Neural cell (in vitro differentiated cells): ENCODE results near the gene DUT. TPM values are rescaled to one million over a fixed set of nuclear protein-coding genes. Genes with fewer than 3 reads are reported as not detected.

Experiments used
- H2AFZ ChIP-seq: fragments of 200-600, 300-800 bp; sonication (generic), shearing (Covaris generic); 2 replicates; pipeline ENCODE4 v1.6.0; 2014; ENCODE audit warnings: low read depth, mild to moderate bottlenecking, antibody characterized with exemption, low read length, moderate library complexity
- H3F3A ChIP-seq: fragments of 200-600 bp; shearing (Covaris generic); 2 replicates; pipeline ENCODE4 v1.6.1; 2016; ENCODE audit warnings: mild to moderate bottlenecking, moderate library complexity, mixed read lengths, antibody characterized with exemption, low read length; ENCODE audit not compliant: insufficient read depth, poor library complexity, severe bottlenecking
- H3K27ac ChIP-seq: fragments of 200-600, 300-800 bp; sonication (generic), shearing (Covaris generic); 2 replicates; pipeline ENCODE4 v1.5.1; 2014; ENCODE audit warnings: mild to moderate bottlenecking, low read length, moderate library complexity
- H3K27me3 ChIP-seq: fragments of 300-800, 200-600 bp; sonication (generic), shearing (Covaris generic); 2 replicates; pipeline ENCODE4 v1.6.0; 2014; ENCODE audit warnings: mild to moderate bottlenecking, low read depth, low read length, moderate library complexity; ENCODE audit not compliant: insufficient read depth
- H3K36me3 ChIP-seq: fragments of 300-800, 200-600 bp; sonication (generic), shearing (Covaris generic); 2 replicates; pipeline ENCODE4 v1.5.1; 2014; ENCODE audit warnings: mild to moderate bottlenecking, antibody characterized with exemption, low read length, moderate library complexity; ENCODE audit not compliant: insufficient read depth
- H3K4me2 ChIP-seq: fragments of 300-800, 200-600 bp; sonication (generic), shearing (Covaris generic); 2 replicates; pipeline ENCODE4 v1.6.0; 2014; ENCODE audit warnings: mild to moderate bottlenecking, low read length
- H3K4me3 ChIP-seq: fragments of 300-800, 200-600 bp; sonication (generic), shearing (Covaris generic); 2 replicates; pipeline ENCODE4 v1.5.1; 2014; ENCODE audit warnings: mild to moderate bottlenecking, low read length, moderate library complexity
- H3K79me2 ChIP-seq: fragments of 200-600 bp; shearing (Covaris generic); replicated peaks from 2 replicates; pipeline ENCODE4 v1.6.0; 2014; ENCODE audit warnings: mild to moderate bottlenecking, low read length, moderate library complexity; ENCODE audit not compliant: insufficient read depth
- H3K9ac ChIP-seq: fragments of 300-800, 200-600 bp; sonication (generic), shearing (Covaris generic); 2 replicates; pipeline ENCODE4 v1.6.1; 2016; ENCODE audit warnings: mild to moderate bottlenecking, low read length, mixed read lengths
- H3K9me2 ChIP-seq: fragments of 200-600 bp; shearing (Covaris generic); 2 replicates; pipeline ENCODE4 v1.6.1; 2016; ENCODE audit warnings: mild to moderate bottlenecking, low read length, mixed read lengths; ENCODE audit not compliant: insufficient read depth
- H3K9me3 ChIP-seq: fragments of 200-600, 300-800 bp; sonication (generic), shearing (Covaris generic); 2 replicates; pipeline ENCODE4 v1.6.1; 2016; ENCODE audit warnings: mild to moderate bottlenecking, mixed run types, low read length, moderate library complexity, mixed read lengths
- H4K20me1 ChIP-seq: fragments of 200-600 bp; shearing (Covaris generic); 2 replicates; pipeline ENCODE4 v1.6.1; 2016; ENCODE audit warnings: mild to moderate bottlenecking, mixed run types; ENCODE audit not compliant: insufficient read depth
- EP300 ChIP-seq: fragments of 450-650 bp; conservative IDR thresholded peaks from 2 replicates; pipeline ENCODE4 v1.6.1; 2014; ENCODE audit warnings: antibody characterized with exemption, mild to moderate bottlenecking, moderate library complexity; ENCODE audit not compliant: poor library complexity, severe bottlenecking
- EZH2 ChIP-seq: fragments of 200-600, 300-800 bp; shearing (Covaris generic), sonication (generic); IDR thresholded peaks from 2 replicates; pipeline ENCODE4 v1.6.1; 2014; ENCODE audit warnings: antibody characterized with exemption, low read length, borderline replicate concordance, mild to moderate bottlenecking; ENCODE audit not compliant: insufficient read depth, poor library complexity, severe bottlenecking
- MXI1 ChIP-seq: fragments of 450-650 bp; conservative IDR thresholded peaks from 2 replicates; pipeline ENCODE4 v1.6.1; 2014; ENCODE audit warnings: antibody characterized with exemption, mild to moderate bottlenecking; ENCODE audit not compliant: poor library complexity, severe bottlenecking
- POLR2AphosphoS5 ChIP-seq: IDR thresholded peaks from 2 replicates; pipeline ENCODE4 v1.6.1; 2012
- RAD21 ChIP-seq: fragments of 450-650 bp; conservative IDR thresholded peaks from 2 replicates; pipeline ENCODE4 v1.6.1; 2014; ENCODE audit warnings: antibody characterized with exemption, mild to moderate bottlenecking, moderate library complexity
- REST ChIP-seq: IDR thresholded peaks from 2 replicates; pipeline ENCODE4 v1.6.1; 2012; ENCODE audit warnings: borderline replicate concordance
- SMC3 ChIP-seq: fragments of 450-650 bp; conservative IDR thresholded peaks from 2 replicates; pipeline ENCODE4 v1.6.1; 2014; ENCODE audit warnings: antibody characterized with exemption, mild to moderate bottlenecking, moderate library complexity; ENCODE audit not compliant: poor library complexity
- TAF1 ChIP-seq: IDR thresholded peaks from 2 replicates; pipeline ENCODE4 v1.6.1; 2012; ENCODE audit warnings: low read depth
- polyA plus RNA-seq: library from polyadenylated mRNA; depleted of rRNA; stranded (reverse); fragments of >200 nt; gene quantifications from 2 replicates; pipeline ENCODE4 v1.2.3, GENCODE V29; 2014
- TF ChIP-seq, protein P1 (sequence below): fragments of 450-650 bp; IDR thresholded peaks from 2 replicates; pipeline ENCODE4 v1.5.1; 2014; ENCODE audit warnings: antibody characterized with exemption, mild to moderate bottlenecking, moderate library complexity; ENCODE audit not compliant: poor library complexity, severe bottlenecking

The DUT gene
- polyA plus RNA-seq, 1 donor from 2014 or later, result 263 TPM

GRCh38 chr15:48304398-48304797, 26.8 kb upstream of the DUT start:
- Histone ChIP-seq H3F3A (no peaks in the 10 kb centered on the region), H3K9ac (no peak overlapping the region), H3K4me3 (no peak overlapping the region), H4K20me1 (no peaks in the 10 kb centered on the region), H3K4me2 (no peak overlapping the region), H3K27me3 (no peaks in the 10 kb centered on the region), H3K9me3 (no peaks in the 10 kb centered on the region), H3K9me2 (no peaks in the 10 kb centered on the region), H3K36me3 (no peaks in the 10 kb centered on the region), H3K79me2 (no peaks in the 10 kb centered on the region), H3K27ac (no peak overlapping the region), H2AFZ (no peak overlapping the region)
- TF ChIP-seq MXI1 (no peak), EP300 (no peak), EZH2 (no peak), RAD21 (no peak), SMC3 (no peak), TAF1 (no peak), REST (no peak)
- TF ChIP-seq, protein P1, sequence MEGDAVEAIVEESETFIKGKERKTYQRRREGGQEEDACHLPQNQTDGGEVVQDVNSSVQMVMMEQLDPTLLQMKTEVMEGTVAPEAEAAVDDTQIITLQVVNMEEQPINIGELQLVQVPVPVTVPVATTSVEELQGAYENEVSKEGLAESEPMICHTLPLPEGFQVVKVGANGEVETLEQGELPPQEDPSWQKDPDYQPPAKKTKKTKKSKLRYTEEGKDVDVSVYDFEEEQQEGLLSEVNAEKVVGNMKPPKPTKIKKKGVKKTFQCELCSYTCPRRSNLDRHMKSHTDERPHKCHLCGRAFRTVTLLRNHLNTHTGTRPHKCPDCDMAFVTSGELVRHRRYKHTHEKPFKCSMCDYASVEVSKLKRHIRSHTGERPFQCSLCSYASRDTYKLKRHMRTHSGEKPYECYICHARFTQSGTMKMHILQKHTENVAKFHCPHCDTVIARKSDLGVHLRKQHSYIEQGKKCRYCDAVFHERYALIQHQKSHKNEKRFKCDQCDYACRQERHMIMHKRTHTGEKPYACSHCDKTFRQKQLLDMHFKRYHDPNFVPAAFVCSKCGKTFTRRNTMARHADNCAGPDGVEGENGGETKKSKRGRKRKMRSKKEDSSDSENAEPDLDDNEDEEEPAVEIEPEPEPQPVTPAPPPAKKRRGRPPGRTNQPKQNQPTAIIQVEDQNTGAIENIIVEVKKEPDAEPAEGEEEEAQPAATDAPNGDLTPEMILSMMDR, result no peak

DNA sequence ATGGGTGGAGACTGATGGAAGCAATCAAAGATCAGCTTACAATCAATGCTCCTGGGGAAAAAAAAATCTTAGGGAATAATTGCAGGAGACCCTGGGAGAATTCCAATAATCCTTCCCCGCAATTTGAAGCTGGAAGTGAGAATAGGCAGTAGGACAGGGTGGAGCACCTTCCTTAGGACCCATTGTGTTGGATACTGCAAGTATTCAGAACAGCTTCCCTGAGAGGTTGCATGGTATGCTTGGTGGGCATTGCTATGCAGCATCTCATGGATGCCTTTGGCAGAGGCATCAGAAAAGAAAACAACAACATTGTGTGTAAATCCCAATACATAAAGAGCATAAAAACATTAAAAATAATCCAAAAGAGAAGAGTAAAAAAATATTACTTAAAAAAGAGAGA, 24.6 kb upstream of the DUT start:
- Histone ChIP-seq H3K27me3 (no peaks in the 10 kb centered on the region), H3K27ac (no peak overlapping the region), H3K9ac (no peak overlapping the region), H3K36me3 (no peaks in the 10 kb centered on the region), H3F3A (no peaks in the 10 kb centered on the region), H3K4me2 (no peak overlapping the region), H2AFZ (no peak overlapping the region), H3K4me3 (no peak overlapping the region), H3K9me3 (no peaks in the 10 kb centered on the region), H3K9me2 (no peaks in the 10 kb centered on the region), H3K79me2 (no peaks in the 10 kb centered on the region), H4K20me1 (no peaks in the 10 kb centered on the region)
- TF ChIP-seq EZH2, result no peak
- TF ChIP-seq MXI1, result no peak
- no peak for TF ChIP-seq EP300
- TF ChIP-seq POLR2AphosphoS5, result no peak
- no peak for TF ChIP-seq REST
- TF ChIP-seq, protein P1, result no peak
- no peak for TF ChIP-seq TAF1
- no peak for TF ChIP-seq RAD21
- TF ChIP-seq SMC3, result no peak
